Thymus (tissue), 11 donors: ENCODE results near the gene TMEM131L. TPM values are rescaled to one million over a fixed set of nuclear protein-coding genes. Genes with fewer than 3 reads are reported as not detected.
A peak's percentile ranks its signal among the peaks of the same experiment; 100 is the strongest.
"Not testable (repeated sequence)": the region's sequence is repeated elsewhere in the genome, so short reads cannot be mapped to it uniquely, and the experiment has no call there.

Experiments
- DNase-seq, 9 donors: peaks; one replicate each; pipeline ENCODE4 v3.0.0-alpha.2; 2013; ENCODE audit warnings: low spot score in 9 of 9, low read depth in 6 of 9, missing footprints in 1 of 9
- H3K27ac ChIP-seq, 2 donors: one replicate each; pipeline ENCODE4 v1.5.1; 2013; ENCODE audit warnings: control low read depth in 1 of 2, low read depth in 1 of 2, low read length in 1 of 2, mild to moderate bottlenecking in 1 of 2, moderate library complexity in 1 of 2
- H3K27me3 ChIP-seq, 2 donors: one replicate each; pipeline ENCODE4 v1.5.1; 2013; ENCODE audit warnings: low read length in 1 of 2; ENCODE audit not compliant: control insufficient read depth in 2 of 2, insufficient read depth in 1 of 2
- H3K36me3 ChIP-seq, 2 donors: one replicate each; pipeline ENCODE4 v1.5.1; 2013; ENCODE audit warnings: low read length in 1 of 2, mild to moderate bottlenecking in 1 of 2, moderate library complexity in 1 of 2; ENCODE audit not compliant: control insufficient read depth in 2 of 2, insufficient read depth in 2 of 2
- H3K4me1 ChIP-seq, 2 donors: one replicate each; pipeline ENCODE4 v1.5.1; 2013; ENCODE audit warnings: low read length in 2 of 2; ENCODE audit not compliant: control insufficient read depth in 2 of 2, insufficient read depth in 2 of 2
- H3K4me3 ChIP-seq, 2 donors: one replicate each; pipeline ENCODE4 v1.5.1; 2013; ENCODE audit warnings: low read length in 2 of 2, control low read depth in 1 of 2, mild to moderate bottlenecking in 1 of 2
- H3K9me3 ChIP-seq, 2 donors: one replicate each; pipeline ENCODE4 v1.5.1; 2013; ENCODE audit warnings: low read length in 1 of 2, mild to moderate bottlenecking in 1 of 2; ENCODE audit not compliant: control insufficient read depth in 2 of 2, insufficient read depth in 1 of 2
- WGBS: extraction: QIAGEN DNeasy Blood & Tissue Kit; methylation state at CpG from one replicate; pipeline ENCODE4 v1.1.7; 2013; 5-methylcytosine and 5-hydroxymethylcytosine counted together
- polyA plus RNA-seq: library from polyadenylated mRNA; stranded (reverse); fragments of 200-250 nt; gene quantifications from one replicate; pipeline ENCODE4 v1.2.3, GENCODE V29; 2013
- total RNA-seq: library from RNA; stranded (reverse); fragments of 120-200 nt; gene quantifications from one replicate; pipeline ENCODE4 v1.2.4, GENCODE V29; 2013
- donor health status: healthy.

TMEM131L gene
- total and polyA plus RNA-seq, 2 donors, result 32.8 to 40.9 TPM

GRCh38 chr4:153545822-153546221, 79.7 kb downstream of the TMEM131L start:
- Histone ChIP-seq H3K4me1 (peaks cover 4 to 15% of the 10 kb centered on the region in 2 donors), H3K9me3 (no peaks in the 10 kb centered on the region), H3K4me3 (no peak overlapping the region), H3K27me3 (no peaks in the 10 kb centered on the region), H3K27ac (no peak overlapping the region), H3K36me3 (peaks cover 8 to 45% of the 10 kb centered on the region in 2 donors)
- DNase-seq, result no peak
- 94% methylated on average over 8 of the region's 8 CpGs for WGBS

DNA sequence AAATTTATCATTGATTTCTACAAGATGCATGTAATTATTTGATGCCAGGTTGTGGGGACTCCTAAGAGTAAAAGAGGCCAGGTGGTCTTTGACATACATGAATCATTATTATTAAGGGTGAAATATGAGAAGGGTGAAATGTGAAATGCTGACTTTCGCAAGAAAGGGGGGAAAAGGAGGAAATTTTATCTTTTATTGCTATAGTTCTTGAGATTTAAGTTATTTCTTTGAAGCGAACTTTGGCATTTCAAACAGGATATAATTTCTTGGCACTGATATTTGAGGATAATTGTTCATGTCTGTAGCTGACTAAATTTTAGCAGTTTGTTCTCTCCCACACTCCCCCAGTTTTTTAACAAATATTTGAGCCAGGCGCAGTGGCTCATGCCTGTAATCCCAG, 80.1 kb downstream of the TMEM131L start:
- WGBS, result 93% methylated on average over 3 of the region's 3 CpGs
- Histone ChIP-seq H3K36me3 (peaks cover 8 to 50% of the 10 kb centered on the region in 2 donors), H3K9me3 (no peaks in the 10 kb centered on the region), H3K27ac (peak overlapping the region in 1 of 2 donors; percentile 18), H3K4me3 (no peak overlapping the region), H3K27me3 (no peaks in the 10 kb centered on the region), H3K4me1 (peaks cover 3 to 14% of the 10 kb centered on the region in 2 donors)
- no peak for DNase-seq

DNA sequence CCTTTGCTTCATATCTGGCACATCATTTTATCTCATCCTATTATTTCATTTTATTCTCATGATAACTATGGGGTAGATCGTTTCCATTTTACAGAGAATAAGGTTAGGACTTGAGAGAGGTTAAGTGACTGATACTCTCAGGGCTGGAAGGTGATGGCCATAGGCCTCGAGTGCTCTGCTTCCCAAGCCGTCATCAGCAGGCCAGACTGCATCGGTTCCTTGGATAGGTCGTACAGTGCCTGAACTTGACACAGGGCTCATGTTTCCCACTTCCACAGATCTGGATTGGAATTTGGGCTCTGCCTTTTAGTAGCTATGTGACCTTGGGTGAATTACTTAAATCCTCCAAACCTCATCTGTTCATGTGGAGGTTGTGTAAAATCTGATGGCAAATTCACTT, 81.4 kb downstream of the TMEM131L start:
- peaks cover 0 to 3% of the 10 kb centered on the region in 2 donors for H3K4me1 ChIP-seq
- no peak for DNase-seq
- no peak overlapping the region for H3K4me3 ChIP-seq
- 91% methylated on average over 5 of the region's 5 CpGs for WGBS
- no peaks in the 10 kb centered on the region for H3K9me3 ChIP-seq
- H3K27me3 ChIP-seq, result no peaks in the 10 kb centered on the region
- H3K27ac ChIP-seq, result no peak overlapping the region
- H3K36me3 ChIP-seq, result peaks cover 8 to 54% of the 10 kb centered on the region in 2 donors

DNA sequence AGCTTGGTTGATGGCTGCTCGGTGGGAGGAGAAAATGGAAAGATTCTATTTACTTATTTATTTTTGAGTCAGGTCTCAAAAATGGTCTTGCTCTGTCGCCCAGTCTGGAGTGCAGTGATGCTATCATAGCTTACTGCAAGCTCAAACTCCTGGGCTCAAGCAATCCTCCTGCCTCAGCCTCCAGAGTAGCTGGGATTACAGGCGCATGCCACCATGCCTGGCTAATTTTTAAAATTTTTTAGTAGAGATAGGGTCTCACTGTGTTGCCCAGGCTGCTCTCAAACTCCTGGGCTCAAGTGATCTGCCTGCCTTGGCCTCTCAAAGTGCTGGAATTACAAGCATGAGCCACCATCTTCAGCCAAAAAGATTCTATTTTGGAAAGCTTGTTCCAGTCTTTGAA, 82.7 kb downstream of the TMEM131L start:
- not testable (repeated sequence) for H3K4me1 ChIP-seq
- 97% methylated on average over 3 of the region's 3 CpGs for WGBS

DNA sequence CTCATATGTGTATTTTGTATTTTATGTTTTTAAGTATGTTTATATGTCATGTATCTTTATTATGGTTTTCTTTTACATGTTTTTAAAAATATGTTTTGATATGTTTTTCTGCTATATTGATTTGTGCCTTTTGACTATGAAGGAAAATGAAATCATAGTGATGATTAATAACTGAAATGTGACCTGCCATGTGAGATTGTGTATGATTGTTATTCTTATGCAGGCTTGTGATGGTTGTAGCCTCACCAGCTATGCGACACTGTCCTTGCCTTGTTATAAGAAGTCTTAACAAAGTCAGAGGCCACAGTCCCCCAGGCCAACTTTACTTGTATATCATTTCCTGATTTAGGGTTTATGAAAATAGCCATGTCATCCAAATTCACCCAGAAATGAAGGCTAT, 83.2 kb downstream of the TMEM131L start:
- 94% methylated on average over 1 of the region's 1 CpG for WGBS

More for the DNA sequence above, 82.7 kb downstream of the TMEM131L start:
- not testable (repeated sequence) for H3K27me3 ChIP-seq, H3K4me3 ChIP-seq, H3K9me3 ChIP-seq, H3K27ac ChIP-seq, DNase-seq
- H3K36me3 ChIP-seq, result peaks cover 3 to 48% of the 10 kb centered on the region in 2 donors

DNA sequence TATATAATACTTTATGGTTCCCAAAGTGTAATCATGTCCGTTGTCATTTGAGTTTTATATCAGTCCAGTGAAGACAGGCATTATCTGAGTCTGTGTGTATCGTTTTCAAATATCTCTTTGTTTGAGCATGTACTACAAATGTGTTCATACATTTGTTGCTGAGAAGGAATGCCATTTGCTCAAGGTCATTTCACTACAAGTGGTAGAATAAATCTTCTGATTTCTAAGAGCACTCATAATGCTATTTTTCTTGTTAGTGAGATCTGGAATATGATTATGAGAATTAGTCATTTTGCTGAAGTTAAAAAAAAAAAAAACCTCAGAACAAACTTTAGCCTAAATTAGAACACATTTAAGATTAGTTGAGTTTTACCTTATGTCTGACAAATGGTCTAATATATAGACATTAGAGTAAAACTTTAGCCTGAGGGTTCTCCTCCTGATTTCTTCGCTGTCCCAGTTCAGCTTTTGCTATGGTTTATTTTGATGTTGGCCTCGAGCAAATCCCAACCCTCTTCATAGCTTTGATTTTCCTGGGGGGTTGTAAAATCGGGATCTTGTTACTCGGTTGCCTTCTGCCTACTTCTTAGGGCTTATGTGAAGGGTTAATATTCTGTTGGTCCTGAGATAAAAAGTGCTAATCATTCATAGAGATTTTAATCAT, 87.1 kb downstream of the TMEM131L start:
- Histone ChIP-seq H3K4me1 (no peaks in the 10 kb centered on the region), H3K4me3 (no peak overlapping the region), H3K27ac (no peak overlapping the region), H3K27me3 (no peaks in the 10 kb centered on the region), H3K9me3 (no peaks in the 10 kb centered on the region), H3K36me3 (peaks cover 20 to 65% of the 10 kb centered on the region in 2 donors)
- 84% methylated on average over 6 of the region's 6 CpGs for WGBS
- no peak for DNase-seq

More for the DNA sequence above, 83.2 kb downstream of the TMEM131L start:
- H3K4me3 ChIP-seq, result no peak overlapping the region
- DNase-seq, result no peak
- peaks cover 0 to 3% of the 10 kb centered on the region in 2 donors for H3K4me1 ChIP-seq
- H3K27me3 ChIP-seq, result no peaks in the 10 kb centered on the region
- peaks cover 3 to 43% of the 10 kb centered on the region in 2 donors for H3K36me3 ChIP-seq
- H3K27ac ChIP-seq, result no peak overlapping the region
- H3K9me3 ChIP-seq, result no peaks in the 10 kb centered on the region

GRCh38 chr4:153553819-153554170, 87.6 kb downstream of the TMEM131L start:
- no peak overlapping the region for H3K4me3 ChIP-seq
- no peaks in the 10 kb centered on the region for H3K27me3 ChIP-seq
- DNase-seq, result no peak
- peaks cover 23 to 69% of the 10 kb centered on the region in 2 donors for H3K36me3 ChIP-seq
- H3K27ac ChIP-seq, result no peak overlapping the region
- H3K9me3 ChIP-seq, result no peaks in the 10 kb centered on the region
- no peaks in the 10 kb centered on the region for H3K4me1 ChIP-seq

- no peak overlapping the region for H3K27ac ChIP-seq
- WGBS, result 92% methylated on average over 5 of the region's 5 CpGs
- H3K36me3 ChIP-seq, result peaks cover 38 to 84% of the 10 kb centered on the region in 2 donors
- H3K4me3 ChIP-seq, result no peak overlapping the region
- DNase-seq, result no peak
- no peaks in the 10 kb centered on the region for H3K27me3 ChIP-seq
- H3K9me3 ChIP-seq, result no peaks in the 10 kb centered on the region
- no peaks in the 10 kb centered on the region for H3K4me1 ChIP-seq
Observed at GRCh38 chr4:153555730-153556434, 89.7 kb downstream of the TMEM131L start.

- 91% methylated on average over 3 of the region's 3 CpGs for WGBS
- H3K36me3 ChIP-seq, result peaks cover 40 to 82% of the 10 kb centered on the region in 2 donors
- H3K4me3 ChIP-seq, result no peak overlapping the region
- H3K27ac ChIP-seq, result no peak overlapping the region
- no peaks in the 10 kb centered on the region for H3K4me1 ChIP-seq
- DNase-seq, result no peak
- H3K27me3 ChIP-seq, result no peaks in the 10 kb centered on the region
- H3K9me3 ChIP-seq, result no peaks in the 10 kb centered on the region
Observed at GRCh38 chr4:153556435-153556815, 90.3 kb downstream of the TMEM131L start.
